Endothelial cell of umbilical vein (primary cell): ENCODE results near the gene CHST8. TPM values are rescaled to one million over a fixed set of nuclear protein-coding genes. Genes with fewer than 3 reads are reported as not detected.

Experiments
- BruUV-seq: library from RNA; stranded (reverse); fragments of 400-500 nt; replicated peaks from 2 replicates; lab custom pipeline; 2021; lab: Mats Ljungman, UMichigan
- CTCF ChIA-PET: fragments of 300-600, 350-600 bp; sonication (Branson Sonifier 250); formaldehyde crosslinking; loops from one replicate; lab custom pipeline; 2021; ENCODE audit warnings: antibody characterized with exemption, inconsistent platforms; lab: Charles Lee
- POLR2A ChIA-PET: fragments of 300-600, 350-600 bp; sonication (Branson Sonifier 250); formaldehyde crosslinking; loops from one replicate; lab custom pipeline; 2021; ENCODE audit warnings: antibody characterized with exemption, inconsistent platforms; lab: Charles Lee
- DNase-seq: peaks from one replicate; pipeline ENCODE4 v3.0.0-alpha.2; 2011; ENCODE audit warnings: low read depth, low spot score
- FAIRE-seq: peaks from 2 replicates; lab custom pipeline; 2011; peaks lifted over from hg19 to GRCh38; lab: Jason Lieb, UNC
- H2AFZ ChIP-seq: 2 replicates; pipeline ENCODE4 v1.6.0; 2012; ENCODE audit warnings: low read depth, low read length, control low read depth, inconsistent platforms
- H3K27ac ChIP-seq: 2 replicates; pipeline ENCODE4 v1.5.1; 2011; ENCODE audit warnings: low read depth, mild to moderate bottlenecking, control low read depth, low read length, moderate library complexity; ENCODE audit not compliant: insufficient read depth
- H3K27me3 ChIP-seq, 2 experiments: 2 replicates each; pipeline versions ENCODE4 v1.6.0 to v1.6.1; 2011; ENCODE audit warnings: low read length in 2 of 2, mixed read lengths in 1 of 2; ENCODE audit not compliant: control insufficient read depth in 2 of 2, insufficient read depth in 2 of 2
- H3K36me3 ChIP-seq, 2 experiments: 2 replicates in 1 of 2; 3 replicates in 1 of 2; pipeline ENCODE4 v1.5.1; 2011; ENCODE audit warnings: low read length in 2 of 2, mild to moderate bottlenecking in 1 of 2, moderate library complexity in 1 of 2; ENCODE audit not compliant: control insufficient read depth in 2 of 2, insufficient read depth in 2 of 2; ENCODE audit errors: extremely low read depth in 1 of 2
- H3K4me1 ChIP-seq: 3 replicates; pipeline ENCODE4 v1.5.1; 2011; ENCODE audit warnings: mild to moderate bottlenecking, low read length; ENCODE audit not compliant: control insufficient read depth, insufficient read depth; ENCODE audit errors: extremely low read depth
- H3K4me2 ChIP-seq: 2 replicates; pipeline ENCODE4 v1.6.1; 2011; ENCODE audit warnings: low read length, control low read depth, mixed read lengths; ENCODE audit not compliant: insufficient read depth
- H3K4me3 ChIP-seq, 3 experiments: fragments of 200-600 bp in 1 of 3; sonication (generic), shearing (Covaris generic) in 1 of 3; replicated peaks in 1 of 3; 2 replicates each; pipeline ENCODE4 v1.5.1; 2011 to 2016; ENCODE audit warnings: control low read depth in 3 of 3, low read length in 3 of 3, mild to moderate bottlenecking in 2 of 3, inconsistent platforms in 1 of 3, low read depth in 1 of 3, moderate library complexity in 1 of 3; ENCODE audit not compliant: insufficient read depth in 1 of 3
- H3K79me2 ChIP-seq: 2 replicates; pipeline ENCODE4 v1.6.0; 2012; ENCODE audit warnings: low read length, inconsistent platforms; ENCODE audit not compliant: control insufficient read depth, insufficient read depth
- H3K9ac ChIP-seq: replicated peaks from 2 replicates; pipeline ENCODE3; 2011; ENCODE audit warnings: low read length, control low read depth; ENCODE audit not compliant: insufficient read depth; ENCODE audit errors: extremely low read depth
- H3K9me1 ChIP-seq: replicated peaks from 3 replicates; pipeline ENCODE4 v1.6.0; 2011; ENCODE audit warnings: mild to moderate bottlenecking, low read length; ENCODE audit not compliant: control insufficient read depth, insufficient read depth; ENCODE audit errors: extremely low read depth
- H3K9me3 ChIP-seq: replicated peaks from 2 replicates; pipeline ENCODE4 v1.5.1; 2012; ENCODE audit warnings: low read length, inconsistent platforms; ENCODE audit not compliant: control insufficient read depth, insufficient read depth
- H4K20me1 ChIP-seq: replicated peaks from 2 replicates; pipeline ENCODE3; 2011; ENCODE audit warnings: mild to moderate bottlenecking, low read length; ENCODE audit not compliant: control insufficient read depth, insufficient read depth; ENCODE audit errors: extremely low read depth
- EZH2 ChIP-seq: IDR thresholded peaks from 2 replicates; pipeline ENCODE4 v1.6.1; 2012; ENCODE audit warnings: borderline replicate concordance, low read depth, mild to moderate bottlenecking, moderate library complexity, low read length, inconsistent platforms; ENCODE audit not compliant: severe bottlenecking
- FOS ChIP-seq: IDR thresholded peaks from 2 replicates; pipeline ENCODE4 v1.6.1; 2011; ENCODE audit warnings: mild to moderate bottlenecking, low read length, moderate library complexity, borderline replicate concordance; ENCODE audit not compliant: insufficient read depth
- GATA2 ChIP-seq: IDR thresholded peaks from 2 replicates; pipeline ENCODE4 v1.7.0; 2011; ENCODE audit warnings: low read depth, mild to moderate bottlenecking, moderate library complexity, mixed read lengths, low read length; ENCODE audit not compliant: insufficient read length, insufficient read depth
- JUN ChIP-seq: IDR thresholded peaks from 2 replicates; pipeline ENCODE4 v1.6.1; 2011; ENCODE audit warnings: borderline replicate concordance, low read depth; ENCODE audit not compliant: insufficient read length, insufficient read depth
- MYC ChIP-seq: IDR thresholded peaks from one replicate; pipeline ENCODE4 v1.6.1; 2011; ENCODE audit warnings: mild to moderate bottlenecking, low read depth, low read length
- POLR2A ChIP-seq: IDR thresholded peaks from 2 replicates; pipeline ENCODE4 v1.6.1; 2012; ENCODE audit warnings: low read depth, mild to moderate bottlenecking, control low read depth, low read length
- POLR2AphosphoS5 ChIP-seq: IDR thresholded peaks from 2 replicates; pipeline ENCODE4 v1.6.1; 2012; ENCODE audit warnings: low read depth, mild to moderate bottlenecking, control low read depth, low read length, moderate library complexity; ENCODE audit not compliant: insufficient read depth
- dilution Hi-C: fragments of 300-500 bp; cut with MboI; formaldehyde crosslinking; loops from one replicate; pipeline ENCODE4 v1.15.0; 2019; ENCODE audit warnings: low sequenced_read_pairs; ENCODE audit not compliant: extremely low pct_ligation_motif_present
- intact Hi-C: fragments of 100-400 bp; cut with micrococcal nuclease; formaldehyde crosslinking; loops from one replicate; pipeline ENCODE4 v1.10.0; 2022
- polyA plus RNA-seq, 4 experiments: library from polyadenylated mRNA; depleted of rRNA in 3 of 4; stranded (reverse) in 3 of 4; unstranded in 1 of 4; fragments of >200 nt; gene quantifications; 2 replicates each; pipeline versions ENCODE4 v1.2.1 to v1.2.3, GENCODE V29; 2011 to 2012; ENCODE audit warnings: missing spikeins in 1 of 4
- total RNA-seq: library from RNA; stranded (reverse); gene quantifications from 2 replicates; pipeline ENCODE4 v1.2.3, GENCODE V29; 2021
- TF ChIP-seq, protein P1 (sequence below): IDR thresholded peaks from 2 replicates; pipeline ENCODE4 v1.6.1; 2011; ENCODE audit not compliant: insufficient read depth, insufficient read length
- TF ChIP-seq, protein P2 (sequence below), 2 donors: IDR thresholded peaks; 1 replicate in 1 of 2; 2 replicates in 1 of 2; pipeline ENCODE4 v1.5.1; 2011; ENCODE audit warnings: low read length in 2 of 2, mild to moderate bottlenecking in 2 of 2, moderate library complexity in 2 of 2, control low read depth in 1 of 2, inconsistent platforms in 1 of 2, low read depth in 1 of 2; ENCODE audit not compliant: insufficient read depth in 1 of 2; ENCODE audit errors: extremely low read depth in 1 of 2

The CHST8 gene
- total and polyA plus RNA-seq, 2 donors (not counting 3 experiments of a cell fraction or from before 2014, with no cell fraction given), result not detected

DNA sequence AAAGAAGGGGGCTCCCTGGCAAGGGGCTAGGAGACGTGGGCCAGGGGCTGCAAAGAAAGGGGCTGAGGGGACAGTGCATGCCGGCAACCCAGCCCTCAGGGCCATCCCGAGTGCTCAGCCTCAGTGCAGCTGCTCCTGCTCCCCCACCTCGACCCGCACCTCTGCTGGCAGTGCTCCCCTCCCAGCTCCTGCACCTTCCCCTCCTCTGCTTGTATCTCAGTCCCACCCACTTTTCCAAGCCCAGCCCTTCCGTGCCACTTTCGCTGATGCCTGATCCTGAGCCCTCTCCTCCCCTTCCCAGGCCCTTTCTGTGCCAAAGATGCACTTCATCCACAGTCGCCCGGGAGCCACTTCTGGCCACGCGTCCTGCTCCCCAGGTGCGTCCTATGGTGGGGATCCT lies 105.0 kb downstream of the CHST8 start:
- no peaks in the 10 kb centered on the region for H4K20me1 ChIP-seq
- no peak for FAIRE-seq
- no peak for DNase-seq
- H3K4me1 ChIP-seq, result no peaks in the 10 kb centered on the region
- POLR2A ChIA-PET, result no interaction called here
- no peak overlapping the region for H3K4me2 ChIP-seq
- no peaks in the 10 kb centered on the region for H3K79me2 ChIP-seq
- CTCF ChIA-PET, result no interaction called here
- no peak overlapping the region for H3K27ac ChIP-seq
- intact Hi-C loops, result no loop called here
- no peak for TF ChIP-seq FOS
- TF ChIP-seq EZH2, result no peak
- no peak for TF ChIP-seq GATA2
- no peak for TF ChIP-seq POLR2A
- TF ChIP-seq, protein P1, sequence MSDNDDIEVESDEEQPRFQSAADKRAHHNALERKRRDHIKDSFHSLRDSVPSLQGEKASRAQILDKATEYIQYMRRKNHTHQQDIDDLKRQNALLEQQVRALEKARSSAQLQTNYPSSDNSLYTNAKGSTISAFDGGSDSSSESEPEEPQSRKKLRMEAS, result no peak
- TF ChIP-seq, protein P2, sequence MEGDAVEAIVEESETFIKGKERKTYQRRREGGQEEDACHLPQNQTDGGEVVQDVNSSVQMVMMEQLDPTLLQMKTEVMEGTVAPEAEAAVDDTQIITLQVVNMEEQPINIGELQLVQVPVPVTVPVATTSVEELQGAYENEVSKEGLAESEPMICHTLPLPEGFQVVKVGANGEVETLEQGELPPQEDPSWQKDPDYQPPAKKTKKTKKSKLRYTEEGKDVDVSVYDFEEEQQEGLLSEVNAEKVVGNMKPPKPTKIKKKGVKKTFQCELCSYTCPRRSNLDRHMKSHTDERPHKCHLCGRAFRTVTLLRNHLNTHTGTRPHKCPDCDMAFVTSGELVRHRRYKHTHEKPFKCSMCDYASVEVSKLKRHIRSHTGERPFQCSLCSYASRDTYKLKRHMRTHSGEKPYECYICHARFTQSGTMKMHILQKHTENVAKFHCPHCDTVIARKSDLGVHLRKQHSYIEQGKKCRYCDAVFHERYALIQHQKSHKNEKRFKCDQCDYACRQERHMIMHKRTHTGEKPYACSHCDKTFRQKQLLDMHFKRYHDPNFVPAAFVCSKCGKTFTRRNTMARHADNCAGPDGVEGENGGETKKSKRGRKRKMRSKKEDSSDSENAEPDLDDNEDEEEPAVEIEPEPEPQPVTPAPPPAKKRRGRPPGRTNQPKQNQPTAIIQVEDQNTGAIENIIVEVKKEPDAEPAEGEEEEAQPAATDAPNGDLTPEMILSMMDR (IDR thresholded peaks at IDR 0.05; ENCODE audit: extremely low read depth in 1 of 2, insufficient read depth in 1 of 2, low read depth in 1 of 2, low read length in 2 of 2), result no peak
- TF ChIP-seq JUN, result no peak
- TF ChIP-seq POLR2AphosphoS5, result no peak
- TF ChIP-seq MYC, result no peak
- H3K36me3 ChIP-seq, result no peaks in the 10 kb centered on the region
- dilution Hi-C loops, result no loop called here
- H3K27me3 ChIP-seq, result no peaks in the 10 kb centered on the region
- no peaks in the 10 kb centered on the region for H3K9me3 ChIP-seq
- H3K9ac ChIP-seq, result no peak overlapping the region
- H3K4me3 ChIP-seq, result no peak overlapping the region
- no TSS peak for BruUV-seq
- no peaks in the 10 kb centered on the region for H3K9me1 ChIP-seq
- H2AFZ ChIP-seq, result no peak overlapping the region
